Upper lobe of left lung (tissue), 6 donors: Measurements from ENCODE around the gene WNT5A. TPM values are rescaled to one million over a fixed set of nuclear protein-coding genes. Genes with fewer than 3 reads are reported as not detected.

ENCODE experiments used
- ATAC-seq, 2 donors: fragments of 200-7000 bp; cut with Tn5 transposase; one replicate each; pipeline ENCODE4 v1.9.1; 2022; ENCODE audit warnings: mild to moderate bottlenecking in 2 of 2, moderate library complexity in 2 of 2; ENCODE audit not compliant: low FRiP score in 2 of 2
- DNase-seq, 2 donors: peaks; one replicate each; pipeline ENCODE4 v3.0.0-alpha.2; 2019 to 2020
- H3K27ac ChIP-seq, 4 donors: fragments of 200-600 bp; sonication (generic); one replicate each; pipeline ENCODE4 v1.5.1; 2016 to 2019
- H3K27me3 ChIP-seq, 4 donors: fragments of 200-600 bp; sonication (generic); one replicate each; pipeline ENCODE4 v1.5.1; 2017 to 2019
- H3K36me3 ChIP-seq, 4 donors: fragments of 200-600 bp; sonication (generic); one replicate each; pipeline ENCODE4 v1.5.1; 2016 to 2019
- H3K4me1 ChIP-seq, 4 donors: fragments of 200-600 bp; sonication (generic); one replicate each; pipeline ENCODE4 v1.5.1; 2018 to 2019
- H3K4me3 ChIP-seq, 4 donors: fragments of 200-600 bp; sonication (generic); one replicate each; pipeline ENCODE4 v1.5.1; 2017 to 2019; ENCODE audit warnings: mild to moderate bottlenecking in 2 of 4, moderate library complexity in 1 of 4
- H3K9me3 ChIP-seq, 4 donors: fragments of 200-600 bp; sonication (generic); one replicate each; pipeline ENCODE4 v1.5.1; 2018 to 2019
- CTCF ChIP-seq, 6 experiments: fragments of 450-650 bp in 4 of 6; fragments of 200-600 bp in 2 of 6; sonication (generic) in 2 of 6; IDR thresholded peaks; one replicate each; pipeline ENCODE4 v1.5.1; 2016 to 2019; ENCODE audit warnings: antibody characterized with exemption in 6 of 6
- EP300 ChIP-seq, 4 donors: sonication (generic); formaldehyde crosslinking; IDR thresholded peaks; one replicate each; pipeline ENCODE4 v1.5.1; 2017; ENCODE audit warnings: antibody characterized with exemption in 4 of 4, control low read depth in 2 of 4
- POLR2A ChIP-seq, 4 donors: fragments of 450-650 bp; IDR thresholded peaks; one replicate each; pipeline ENCODE4 v1.5.1; 2016 to 2017; ENCODE audit warnings: antibody characterized with exemption in 4 of 4, mild to moderate bottlenecking in 2 of 4
- POLR2AphosphoS5 ChIP-seq, 2 donors: sonication (generic); formaldehyde crosslinking; IDR thresholded peaks; one replicate each; pipeline ENCODE4 v1.5.1; 2017; ENCODE audit warnings: antibody characterized with exemption in 2 of 2
- WGBS, 2 donors: methylation state at CpG; one replicate each; pipeline ENCODE4 v1.1.5; 2017 to 2018; 5-methylcytosine and 5-hydroxymethylcytosine counted together
- total RNA-seq, 6 donors: library from RNA; depleted of rRNA in 4 of 6; stranded (reverse); fragments of >200 nt in 4 of 6; gene quantifications; one replicate each; pipeline versions ENCODE4 v1.1.0 to v1.2.1, GENCODE V29; 2016 to 2021
- donor health status: DM: no; HTN: no; CAD: no; lungs with moderate emphysema.
- donor health status: DM: no; HTN: yes; CAD: no; lungs with severe emphysema.

Gene WNT5A
- total RNA-seq, 6 donors from 2014 or later = 22.1 to 36.2 (median 28.0) TPM

- 39 to 71% methylated on average over 5 of the region's 5 CpGs for WGBS, 2 donors
- TF ChIP-seq EP300 (IDR thresholded peaks at IDR 0.05) (no peak), POLR2A (IDR thresholded peaks at IDR 0.05) (no peak), CTCF (IDR thresholded peaks at IDR 0.05) (no peak), POLR2AphosphoS5 (IDR thresholded peaks at IDR 0.05) (no peak)
- H3K9me3 ChIP-seq = no peaks in the 10 kb centered on the region
- ATAC-seq = no peak
- no peak overlapping the region for H3K4me3 ChIP-seq
- H3K27me3 ChIP-seq = no peaks in the 10 kb centered on the region
- DNase-seq = no peak
- no peaks in the 10 kb centered on the region for H3K4me1 ChIP-seq
- H3K27ac ChIP-seq = no peak overlapping the region
- H3K36me3 ChIP-seq = no peaks in the 10 kb centered on the region
These were observed 59.4 kb downstream of the WNT5A start for GRCh38 chr3:55427739-55428138.

- Histone ChIP-seq H3K36me3 (no peaks in the 10 kb centered on the region), H3K4me1 (no peaks in the 10 kb centered on the region), H3K27me3 (no peaks in the 10 kb centered on the region), H3K9me3 (no peaks in the 10 kb centered on the region), H3K4me3 (no peak overlapping the region), H3K27ac (no peak overlapping the region)
- no peak for TF ChIP-seq EP300 (IDR thresholded peaks at IDR 0.05)
- TF ChIP-seq CTCF (IDR thresholded peaks at IDR 0.05) = no peak
- no peak for TF ChIP-seq POLR2AphosphoS5 (IDR thresholded peaks at IDR 0.05)
- TF ChIP-seq POLR2A (IDR thresholded peaks at IDR 0.05) = no peak
- no peak for ATAC-seq
- 68 to 92% methylated on average over 4 of the region's 4 CpGs for WGBS, 2 donors
- no peak for DNase-seq
These were observed 60.6 kb downstream of the WNT5A start for GRCh38 chr3:55426486-55426885.

- no peak for ATAC-seq
- Histone ChIP-seq H3K4me1 (no peaks in the 10 kb centered on the region), H3K27ac (no peak overlapping the region), H3K9me3 (no peaks in the 10 kb centered on the region), H3K4me3 (no peak overlapping the region), H3K27me3 (no peaks in the 10 kb centered on the region), H3K36me3 (no peaks in the 10 kb centered on the region)
- TF ChIP-seq EP300 (IDR thresholded peaks at IDR 0.05) = no peak
- no peak for TF ChIP-seq CTCF (IDR thresholded peaks at IDR 0.05)
- WGBS, 2 donors = 70 to 77% methylated on average over 5 of the region's 5 CpGs
- DNase-seq = no peak
These were observed 63.3 kb downstream of the WNT5A start for GRCh38 chr3:55423782-55424181.

- ATAC-seq (no peak), DNase-seq (no peak)
- TF ChIP-seq CTCF (IDR thresholded peaks at IDR 0.05) (no peak), EP300 (IDR thresholded peaks at IDR 0.05) (no peak), POLR2A (IDR thresholded peaks at IDR 0.05) (no peak), POLR2AphosphoS5 (IDR thresholded peaks at IDR 0.05) (no peak)
- Histone ChIP-seq H3K4me3 (no peak overlapping the region), H3K27me3 (no peaks in the 10 kb centered on the region), H3K9me3 (no peaks in the 10 kb centered on the region), H3K36me3 (no peaks in the 10 kb centered on the region), H3K4me1 (no peaks in the 10 kb centered on the region), H3K27ac (no peak overlapping the region)
- WGBS, 2 donors = 86 to 87% methylated on average over 1 of the region's 1 CpG
These were observed 69.9 kb downstream of the WNT5A start for GRCh38 chr3:55417211-55417610.

- H3K4me1 ChIP-seq = no peaks in the 10 kb centered on the region
- WGBS, 2 donors = 72 to 75% methylated on average over 3 of the region's 3 CpGs
- no peaks in the 10 kb centered on the region for H3K27me3 ChIP-seq
- no peak for DNase-seq
- H3K9me3 ChIP-seq = no peaks in the 10 kb centered on the region
- H3K4me3 ChIP-seq = no peak overlapping the region
- no peaks in the 10 kb centered on the region for H3K36me3 ChIP-seq
- no peak overlapping the region for H3K27ac ChIP-seq
- no peak for TF ChIP-seq CTCF (IDR thresholded peaks at IDR 0.05)
- no peak for TF ChIP-seq EP300 (IDR thresholded peaks at IDR 0.05)
- no peak for TF ChIP-seq POLR2A (IDR thresholded peaks at IDR 0.05)
- no peak for TF ChIP-seq POLR2AphosphoS5 (IDR thresholded peaks at IDR 0.05)
- ATAC-seq = no peak
These were observed 70.7 kb downstream of the WNT5A start for GRCh38 chr3:55416331-55416821.
